NCI-H82 (cell line): ENCODE results near the gene CLSTN2.

Experiments used
- DNase-seq: peaks from one replicate; lab custom pipeline; 2025; lab: John Stamatoyannopoulos, UW

The CLSTN2 gene

DNA sequence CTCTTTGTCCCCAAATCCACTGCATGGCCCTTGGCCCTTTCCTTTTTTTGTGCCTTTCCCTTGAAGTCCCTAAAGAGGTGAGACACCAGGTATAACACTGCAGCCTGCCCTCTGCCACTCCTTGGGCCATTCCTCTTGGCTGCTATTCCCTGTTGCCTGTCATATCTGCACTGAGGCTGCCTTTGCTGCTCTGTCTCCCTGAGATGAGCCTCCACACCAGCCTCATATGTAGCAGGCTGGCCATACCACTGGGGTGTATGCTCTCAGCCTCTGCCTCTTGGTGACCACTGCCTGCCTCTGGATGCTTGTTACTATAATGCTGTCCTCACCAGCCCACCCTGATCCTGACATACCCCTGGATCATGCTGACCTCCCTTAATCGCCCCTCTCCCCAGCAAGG, 252.0 kb downstream of the CLSTN2 start:
- peak; percentile 25 for DNase-seq

DNA sequence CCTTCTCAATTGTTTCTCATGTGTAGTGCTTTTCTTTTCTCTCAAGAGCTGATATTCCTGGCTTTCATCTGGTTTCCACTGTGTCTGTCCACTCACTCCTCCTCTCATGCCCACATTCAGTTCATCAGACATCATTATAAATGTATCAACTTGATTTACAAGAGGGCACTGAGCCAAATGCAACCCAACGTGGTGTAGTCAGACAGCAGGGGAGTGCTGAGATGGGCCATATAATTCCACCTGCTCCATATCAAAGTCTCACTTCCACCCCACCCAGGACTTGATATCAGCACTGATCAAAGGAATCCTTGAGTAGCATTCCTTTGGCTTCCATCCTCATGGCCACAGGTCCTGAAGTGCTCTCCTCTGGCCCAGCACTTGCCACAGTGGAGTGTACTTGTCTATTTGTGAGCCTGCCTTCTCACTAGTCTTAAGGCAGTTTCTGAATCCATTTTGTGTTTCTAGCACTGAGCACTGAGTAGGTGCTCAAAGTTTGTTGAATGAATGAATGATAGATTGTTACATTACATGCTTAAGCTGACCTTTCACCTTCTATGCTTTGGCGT, 252.8 kb downstream of the CLSTN2 start:
- DNase-seq, result no peak

DNA sequence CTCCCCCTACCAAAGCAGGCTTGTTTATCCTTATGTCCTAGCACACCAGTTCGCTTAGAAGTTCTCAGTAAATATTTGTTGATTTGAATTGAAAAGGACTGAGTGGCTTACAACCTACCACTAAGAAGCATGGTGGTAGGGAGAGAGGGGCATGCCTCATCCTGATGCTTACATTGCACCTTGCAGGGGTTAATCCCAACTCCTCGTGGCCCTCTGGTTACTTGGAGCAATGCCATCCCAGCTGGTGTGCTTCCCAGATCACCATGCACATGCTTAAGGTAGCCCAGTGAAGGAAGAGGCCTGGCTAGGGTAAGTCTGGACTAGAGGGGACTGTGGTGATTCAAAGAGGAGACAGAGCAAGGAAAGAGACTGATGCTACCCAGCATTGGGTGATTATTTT, 253.3 kb downstream of the CLSTN2 start:
- peak; percentile 90 for DNase-seq

DNA sequence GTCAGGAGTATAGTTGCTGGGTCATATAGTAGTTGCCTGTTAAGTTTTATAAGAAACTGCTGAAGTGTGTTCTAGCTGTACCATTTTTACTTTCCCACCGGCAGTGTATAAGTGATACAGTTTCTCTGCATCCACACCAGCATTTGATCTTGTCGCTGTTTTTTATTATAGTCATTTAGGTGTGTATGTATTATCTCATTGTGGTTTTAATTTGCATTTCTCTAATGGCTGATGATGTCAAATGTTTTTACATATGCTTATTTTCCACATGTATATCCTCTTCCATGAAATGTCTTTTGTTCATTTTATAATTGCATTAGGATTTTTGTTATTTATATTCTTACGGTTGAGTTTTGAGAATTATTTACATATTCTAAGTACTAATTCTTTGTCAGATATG, 254.3 kb downstream of the CLSTN2 start:
- no peak for DNase-seq

DNA sequence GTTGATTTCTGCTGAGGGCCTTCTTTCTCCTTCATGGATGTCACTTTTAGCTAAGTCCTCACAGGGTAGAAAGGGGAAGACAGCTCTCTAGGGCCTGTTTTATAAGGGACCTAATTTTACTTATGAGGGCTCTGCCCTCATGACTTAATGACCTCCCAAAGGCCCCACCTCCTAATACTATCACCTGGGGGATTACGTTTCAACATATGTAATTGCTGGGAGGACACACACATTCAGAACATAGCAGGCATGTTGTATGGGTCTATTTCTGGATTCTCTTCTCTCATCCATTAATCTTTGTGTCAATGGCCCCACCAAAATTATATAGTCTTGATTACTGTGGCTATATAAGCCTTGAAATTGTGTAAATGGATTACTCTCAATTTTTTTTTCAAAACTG, 255.0 kb downstream of the CLSTN2 start:
- DNase-seq, result peak; percentile 71

DNA sequence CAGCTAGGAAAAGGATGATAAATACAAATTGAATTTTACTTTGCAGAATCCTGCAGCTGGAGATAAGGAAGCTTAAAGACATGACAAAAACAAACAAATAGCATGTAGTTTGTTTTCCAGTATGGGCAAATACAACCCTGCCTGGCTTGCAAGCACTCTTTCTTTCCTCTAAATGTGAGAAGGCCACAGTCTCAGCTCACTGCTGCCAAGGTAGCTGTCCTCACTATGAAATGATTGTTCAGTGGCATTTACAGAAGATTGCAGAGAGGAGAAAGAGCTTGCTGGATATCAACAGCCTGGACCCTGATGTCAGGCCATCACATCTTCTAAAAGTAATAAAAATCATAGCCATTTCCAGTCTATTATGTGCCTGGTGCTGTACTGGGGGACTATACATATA, 262.0 kb downstream of the CLSTN2 start:
- DNase-seq, result no peak

DNA sequence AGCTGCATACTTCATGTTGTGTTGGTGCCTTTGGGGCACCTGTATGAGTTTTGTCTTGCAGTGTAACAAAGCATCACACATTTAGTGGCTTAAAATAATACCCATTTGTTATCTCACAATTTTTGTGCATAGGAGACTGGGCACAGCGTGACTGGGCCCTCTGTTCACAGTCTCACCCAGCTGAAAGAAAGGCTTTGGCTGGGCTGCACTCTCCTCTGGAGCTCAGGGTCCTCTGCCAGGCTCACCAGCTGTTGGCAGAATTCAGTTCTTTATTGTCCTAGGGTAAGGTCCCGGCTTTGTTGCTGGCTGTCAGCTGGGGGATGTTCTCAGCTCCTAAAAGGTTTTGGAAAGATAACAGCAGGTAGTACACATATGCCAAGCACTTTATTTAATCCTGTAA, 263.3 kb downstream of the CLSTN2 start:
- DNase-seq, result peak; percentile 91

DNA sequence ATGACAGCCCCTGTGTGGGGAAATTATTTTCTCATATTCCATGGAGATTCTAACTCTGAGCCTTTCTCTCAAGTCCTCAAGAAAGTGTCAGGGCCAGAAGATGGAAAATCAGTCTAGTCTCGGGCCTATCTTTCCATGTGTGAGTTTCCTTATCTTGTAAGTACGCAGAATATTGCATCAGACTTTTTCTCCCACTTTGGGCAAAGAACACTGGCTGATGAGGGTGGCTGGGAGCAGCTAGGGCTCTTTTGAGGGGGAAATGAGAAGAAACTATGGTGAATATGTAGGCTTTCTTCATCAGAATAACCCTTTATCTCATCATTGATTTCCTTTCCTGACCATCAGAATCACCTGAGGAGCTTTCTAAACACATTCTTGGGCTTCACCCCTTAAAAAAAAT, 264.0 kb downstream of the CLSTN2 start:
- DNase-seq, result no peak

DNA sequence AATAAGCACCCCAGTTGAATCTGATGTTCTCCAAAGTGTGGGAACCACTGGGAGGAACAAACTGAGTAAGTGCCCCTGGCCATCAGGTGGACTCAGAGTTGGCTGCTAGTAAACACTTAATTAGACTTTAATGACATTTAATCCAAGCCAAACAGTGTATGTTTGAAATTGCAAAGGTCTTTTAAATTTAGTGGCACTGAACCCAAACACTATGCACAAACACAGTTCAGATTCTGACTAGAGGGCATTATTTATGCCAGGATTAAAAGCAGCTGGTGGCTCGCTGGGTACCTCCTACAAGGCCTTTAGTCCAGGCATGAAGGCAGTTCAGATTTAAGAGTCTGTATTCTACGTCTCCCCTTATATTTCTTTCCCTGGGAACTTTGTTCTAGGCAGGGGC, 264.8 kb downstream of the CLSTN2 start:
- peak; percentile 26 for DNase-seq

DNA sequence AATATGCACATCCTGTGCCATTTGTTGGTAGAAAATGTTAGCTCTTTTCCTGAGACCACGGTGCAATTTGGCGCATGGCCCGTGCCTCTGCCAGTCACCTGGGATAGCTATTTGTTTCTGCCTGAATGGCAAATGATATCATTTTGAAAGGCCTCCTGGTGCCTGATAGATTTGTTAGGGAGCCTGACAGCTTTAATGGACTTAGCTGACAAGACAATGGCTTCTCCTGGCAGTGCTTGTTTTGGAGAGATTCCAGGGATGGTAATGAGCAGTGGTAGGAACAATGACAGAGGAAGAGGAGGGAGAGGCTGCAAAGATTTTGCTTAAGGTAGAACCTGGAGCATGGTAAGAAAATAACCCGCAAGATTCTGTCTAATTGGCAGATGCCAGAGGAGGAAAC, 268.5 kb downstream of the CLSTN2 start:
- DNase-seq, result peak; percentile 77

DNA sequence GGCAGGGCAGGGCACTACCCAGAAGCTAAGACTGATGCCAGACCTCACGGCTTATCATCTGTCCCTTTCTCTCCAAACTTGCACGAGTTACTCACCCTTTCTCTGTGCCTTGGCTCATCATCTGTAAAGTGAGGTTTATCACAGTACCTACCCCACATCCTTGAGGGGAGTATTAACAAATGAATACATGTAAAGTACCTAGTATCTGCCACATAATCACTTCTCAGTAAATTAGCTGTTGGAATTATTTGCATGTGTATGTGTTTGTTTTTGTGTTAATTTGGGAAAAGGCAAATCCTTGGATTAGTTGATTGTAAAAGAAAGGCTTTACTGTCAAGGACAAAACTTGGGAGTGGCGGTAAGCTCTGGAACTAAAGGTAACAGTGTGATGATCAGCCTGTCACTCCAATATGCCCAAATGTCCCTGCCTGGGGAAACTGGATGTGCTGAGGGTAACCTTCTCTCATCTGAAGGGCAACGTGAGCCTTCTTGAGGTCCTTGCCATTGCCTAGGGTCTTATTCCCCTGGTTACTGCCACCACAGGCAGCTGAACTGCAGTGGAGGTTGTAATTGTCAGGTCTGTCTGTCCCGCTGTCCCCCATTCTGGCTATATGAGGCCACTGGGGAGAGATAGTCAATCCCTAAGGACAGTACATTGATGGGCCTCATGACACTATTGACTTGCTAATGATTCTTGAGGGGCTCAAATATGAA, 269.4 kb downstream of the CLSTN2 start:
- no peak for DNase-seq

DNA sequence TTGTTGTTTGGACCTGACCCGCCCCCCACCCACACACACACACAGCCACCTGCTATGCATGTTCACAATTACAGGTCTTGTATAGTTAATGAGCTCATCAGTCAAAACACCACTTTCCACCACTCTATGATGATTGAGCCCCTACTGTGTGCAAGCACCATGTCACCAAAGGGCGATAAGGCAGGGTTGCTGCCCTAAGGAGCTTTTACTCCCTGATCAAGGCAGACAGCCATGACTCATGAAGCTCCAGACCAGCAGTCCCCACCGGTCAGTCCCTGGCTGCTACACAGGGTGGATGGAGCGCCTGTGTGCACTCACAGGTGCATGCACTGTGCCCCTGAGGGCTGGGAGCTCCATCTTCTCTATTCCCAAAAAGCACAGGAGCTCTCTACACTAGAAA, 270.6 kb downstream of the CLSTN2 start:
- DNase-seq, result no peak

DNA sequence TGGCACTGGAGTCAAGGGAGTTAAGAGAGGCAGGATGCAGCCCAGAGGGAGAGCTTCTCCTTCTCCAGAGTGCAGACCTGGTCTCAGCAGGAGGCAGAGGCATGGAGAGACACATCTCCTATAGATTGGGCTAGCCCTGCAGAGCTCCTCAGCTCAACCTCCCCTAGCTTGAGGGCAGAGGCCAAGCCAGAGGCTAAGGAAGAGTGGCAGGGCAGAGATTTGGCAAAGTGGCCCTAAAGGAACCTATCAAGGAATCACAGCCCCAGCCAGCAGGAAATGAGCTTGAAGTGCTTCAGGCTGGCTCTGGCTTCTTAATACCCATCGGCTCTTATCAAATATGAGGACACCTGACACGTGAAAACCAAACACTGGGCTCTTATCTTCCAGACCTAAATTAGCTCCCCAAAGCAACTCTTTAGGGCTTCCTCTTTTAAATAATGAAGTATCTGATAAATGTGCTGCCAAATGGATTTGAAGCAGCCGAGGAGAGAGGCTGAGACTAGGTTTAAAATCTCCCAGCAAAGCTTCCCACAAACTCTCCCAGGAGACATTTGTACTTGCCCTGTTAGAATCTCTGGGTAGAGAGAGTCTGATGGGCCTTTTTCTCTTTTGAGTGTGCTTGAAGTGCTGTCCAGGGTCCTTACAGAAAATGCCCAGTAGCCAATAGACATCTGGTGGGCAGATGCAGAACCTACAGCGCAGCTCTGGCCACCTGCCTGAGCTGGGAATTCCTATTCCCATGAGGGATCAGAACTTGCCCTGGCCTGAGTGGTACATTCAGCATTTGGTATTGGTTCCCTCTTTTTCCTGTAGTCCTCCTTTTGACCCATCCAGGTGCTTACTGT, 271.4 kb downstream of the CLSTN2 start:
- DNase-seq, result peak; percentile 67

DNA sequence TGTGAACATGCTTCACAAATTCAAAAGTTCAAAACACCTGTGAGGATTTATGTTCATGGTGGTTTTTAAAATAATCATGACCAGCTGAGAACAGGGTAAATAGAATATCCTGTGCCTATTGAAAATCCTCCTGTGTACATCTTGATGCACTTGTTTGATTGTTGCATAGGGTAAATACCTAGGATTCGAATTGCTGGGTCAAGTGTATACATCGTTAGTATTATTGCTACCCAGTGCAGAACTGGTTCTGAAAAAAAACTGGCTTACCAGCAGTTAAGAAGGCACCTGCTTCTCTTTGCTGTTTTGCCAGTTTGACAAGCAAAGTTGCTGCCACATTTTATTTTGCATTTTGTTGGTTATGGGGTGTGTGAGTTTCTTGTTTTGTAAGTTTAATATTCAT, 272.6 kb downstream of the CLSTN2 start:
- DNase-seq, result no peak

DNA sequence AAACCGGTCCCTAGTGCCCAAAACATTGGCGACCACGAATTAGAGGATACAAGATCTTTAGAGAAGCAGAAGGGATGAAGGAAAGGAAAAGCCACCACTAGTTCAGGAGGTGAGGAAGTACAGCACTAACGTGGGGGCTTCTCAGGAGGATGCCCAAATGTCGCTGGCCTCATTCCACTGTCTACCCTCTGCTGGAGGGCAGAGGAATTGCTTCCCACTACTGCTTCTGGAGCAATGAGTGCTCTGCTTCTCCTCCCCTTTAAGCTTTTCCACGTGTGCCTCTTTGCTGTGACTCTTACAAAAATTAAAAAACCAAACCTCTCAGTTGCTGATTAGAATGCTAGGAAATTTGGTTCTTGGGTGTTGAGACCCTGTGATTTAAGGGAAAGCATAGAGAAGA, 281.3 kb downstream of the CLSTN2 start:
- peak; percentile 64 for DNase-seq

DNA sequence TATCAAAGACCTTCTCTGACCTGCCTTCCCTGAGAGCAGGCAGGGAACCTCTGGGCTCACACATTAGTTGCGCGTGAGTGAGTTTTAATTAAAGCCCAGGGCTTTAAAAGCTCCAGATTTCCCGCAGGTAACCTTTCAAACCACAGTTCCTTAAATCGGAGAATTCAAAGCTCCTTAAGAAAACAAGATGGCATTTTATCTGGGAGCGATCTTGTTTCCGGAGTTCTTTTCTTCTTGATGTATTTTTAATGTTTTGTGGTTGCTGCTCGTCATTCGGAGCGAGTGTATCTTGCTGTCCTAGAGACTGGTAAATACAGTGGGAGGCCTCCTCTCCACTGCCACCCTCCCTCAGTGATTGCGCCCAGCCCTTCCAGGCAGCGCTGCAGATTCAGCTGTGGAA, 284.3 kb downstream of the CLSTN2 start:
- DNase-seq, result peak; percentile 54

DNA sequence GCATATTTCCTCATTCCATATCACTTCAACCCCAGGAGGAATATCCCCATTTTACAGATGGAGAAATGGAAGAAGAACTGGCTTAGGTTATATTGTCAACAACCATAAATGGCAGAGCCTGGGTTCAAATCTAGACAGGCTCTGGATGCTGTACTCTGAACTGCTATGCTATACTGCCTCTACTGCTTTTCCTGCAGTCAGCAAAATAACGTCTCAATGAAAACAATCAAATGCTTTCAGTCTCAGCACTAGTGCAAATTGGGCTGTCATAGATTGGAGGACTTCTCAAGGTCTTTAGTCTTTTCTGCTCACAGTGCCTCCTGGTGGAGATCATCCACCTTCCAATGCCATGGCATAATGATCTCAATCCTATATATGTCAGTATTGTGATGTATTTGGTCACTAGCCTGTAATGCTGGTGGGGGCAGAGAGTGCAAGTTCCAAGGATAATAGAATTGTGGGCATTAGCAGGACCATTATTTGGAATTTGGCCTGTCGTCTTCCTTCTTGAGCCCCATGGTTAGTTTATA, 285.0 kb downstream of the CLSTN2 start:
- peak; percentile 63 for DNase-seq

DNA sequence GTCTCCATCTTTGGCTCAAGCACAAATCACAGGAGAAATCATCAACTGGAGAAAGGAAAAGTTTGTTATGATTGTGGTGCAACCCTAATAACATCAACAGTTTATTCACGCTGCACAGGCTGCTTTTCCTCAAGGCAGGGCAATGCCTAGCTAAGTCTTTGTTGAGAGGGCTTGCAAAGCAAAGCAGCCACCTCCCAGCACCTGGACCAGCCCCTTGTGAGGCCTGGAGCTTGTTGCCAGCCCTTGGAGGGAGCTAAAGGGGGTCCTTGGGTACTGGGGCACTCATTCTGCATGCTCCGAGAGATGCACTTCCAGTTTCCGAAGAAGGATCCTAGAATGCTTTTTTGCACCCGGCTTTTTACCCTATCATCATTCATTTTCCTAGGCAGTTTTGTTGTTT, 288.2 kb downstream of the CLSTN2 start:
- DNase-seq, result no peak

DNA sequence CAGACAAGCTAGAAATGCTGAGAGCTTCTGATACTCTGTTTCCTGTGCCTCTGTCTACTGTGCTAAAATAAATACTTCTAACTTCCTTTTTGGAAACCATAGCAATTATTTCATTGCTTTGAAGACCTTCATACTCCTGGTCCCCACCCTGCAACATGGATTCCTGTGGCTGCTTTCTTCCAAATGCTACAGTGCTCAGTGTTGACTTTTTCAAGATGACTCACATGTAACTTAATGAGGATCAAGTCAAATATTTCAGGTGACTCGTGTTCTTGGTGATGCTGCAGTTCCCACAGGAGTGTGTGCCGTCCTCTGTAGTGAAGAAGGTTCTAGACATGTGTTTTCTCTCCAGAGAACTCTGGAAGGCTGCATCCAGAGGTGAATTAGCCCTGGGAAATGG, 288.6 kb downstream of the CLSTN2 start:
- no peak for DNase-seq

DNA sequence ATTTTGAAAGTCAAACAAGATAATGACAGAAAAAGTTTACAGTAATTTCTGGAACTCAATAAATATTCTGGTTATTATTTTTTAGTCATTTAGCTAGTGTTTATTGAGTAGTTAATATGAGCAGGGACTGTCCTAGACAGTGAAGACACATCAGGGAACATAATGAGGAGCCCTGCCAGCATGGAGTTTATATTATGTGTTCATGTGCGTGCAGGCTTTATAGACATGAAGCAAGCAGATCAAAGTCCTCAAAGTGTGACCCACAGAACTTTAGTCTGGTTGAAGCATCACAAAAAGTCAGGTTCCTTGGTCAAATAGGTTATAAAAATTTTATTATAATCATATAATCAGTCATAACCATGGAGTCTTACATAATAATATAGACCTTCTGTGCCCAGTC, 289.3 kb downstream of the CLSTN2 start:
- DNase-seq, result no peak

DNA sequence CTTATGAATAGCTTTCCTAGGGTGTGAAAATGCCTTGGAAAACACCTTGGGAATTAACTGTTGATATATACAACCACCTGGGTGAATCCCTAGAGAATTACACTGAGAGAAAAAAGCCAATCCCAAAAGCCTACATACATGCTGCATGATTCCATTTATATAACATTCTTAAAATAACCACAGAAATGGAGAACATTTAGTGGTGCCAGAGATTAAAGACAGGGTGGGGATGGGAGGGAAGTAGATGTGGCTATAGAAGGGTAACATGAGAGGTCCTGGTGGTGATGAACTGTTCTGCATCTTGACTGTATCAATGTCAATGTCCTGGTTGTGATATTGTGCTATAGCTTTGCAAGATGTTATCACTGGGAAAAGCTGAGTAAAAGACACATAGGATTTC, 291.0 kb downstream of the CLSTN2 start:
- no peak for DNase-seq

DNA sequence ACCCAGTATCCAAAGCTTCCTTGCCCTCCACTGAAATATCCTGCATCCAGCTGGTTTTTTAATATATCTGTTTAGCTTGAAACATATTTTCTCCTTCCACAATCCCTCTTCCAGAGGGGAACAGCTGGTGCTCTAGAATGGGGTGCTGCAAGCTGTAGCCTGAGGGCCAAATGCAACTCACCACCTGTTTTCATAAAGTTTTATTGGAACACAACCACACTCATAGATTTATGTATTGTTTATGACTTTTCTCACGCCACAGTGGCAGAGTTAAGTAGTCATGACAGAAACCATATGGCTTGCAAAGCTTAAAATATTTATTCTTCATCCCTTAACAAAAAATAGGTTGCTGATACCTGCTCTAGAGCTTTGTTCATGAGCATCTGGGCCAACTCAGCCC, 298.7 kb downstream of the CLSTN2 start:
- peak; percentile 48 for DNase-seq

DNA sequence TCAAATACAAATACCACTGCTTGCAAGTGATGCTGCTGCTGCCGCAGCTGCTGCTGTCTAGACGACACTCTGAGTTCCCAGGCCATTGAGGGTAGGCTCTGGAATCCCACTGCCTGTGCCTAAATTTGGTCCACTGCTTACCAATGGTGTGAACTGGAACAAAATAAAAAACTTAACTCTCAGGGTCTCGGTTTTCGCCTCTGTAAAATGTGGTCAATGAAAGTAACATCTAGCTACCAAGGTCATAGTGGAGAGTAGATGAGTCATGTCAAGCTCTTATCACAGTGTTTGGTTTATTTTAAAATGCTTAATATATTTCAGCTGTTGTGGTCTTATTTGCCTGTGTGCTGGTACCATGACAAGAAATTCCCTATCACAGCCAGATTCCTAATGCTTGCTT, 299.3 kb downstream of the CLSTN2 start:
- DNase-seq, result no peak
